ENCODE results near the gene LAMTOR2. TPM values are rescaled to one million over a fixed set of nuclear protein-coding genes. Genes with fewer than 3 reads are reported as not detected.

The LAMTOR2 gene
- total RNA-seq, 2 donors from 2014 or later, result 84.4 to 101 TPM

DNA sequence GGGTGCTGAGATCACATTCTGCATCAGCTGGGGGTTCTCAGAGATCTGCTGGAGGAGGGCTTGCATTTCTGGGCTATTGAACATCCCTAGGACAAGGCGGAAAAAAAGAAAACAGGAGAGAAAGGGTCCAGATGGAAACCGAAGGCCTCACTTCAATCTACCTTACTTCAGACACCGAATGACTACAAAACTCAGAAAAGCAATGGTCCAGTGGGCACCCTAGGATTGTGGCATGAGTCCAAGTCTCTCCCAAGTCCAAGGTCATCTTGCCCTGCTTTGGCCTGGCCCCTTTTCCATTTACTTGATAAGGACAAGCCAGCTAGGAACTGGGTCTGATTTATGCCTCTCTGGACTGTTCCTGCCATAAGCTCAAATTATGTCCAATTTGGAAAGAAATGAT is 11.8 kb upstream of the LAMTOR2 start:
- Mint-ChIP-seq H3K4me3 (no peak overlapping the region), H3K27ac (no peak overlapping the region), H3K9me3 (no peaks in the 10 kb centered on the region), H3K36me3 (ENCODE audit: low read depth) (peaks cover 62% of the 10 kb centered on the region), H3K4me1 (no peaks in the 10 kb centered on the region), H3K27me3 (ENCODE audit: insufficient read depth) (no peaks in the 10 kb centered on the region)
- H3K27me3 ChIP-seq (ENCODE audit: control insufficient read depth, insufficient read depth, low read length, poor library complexity, severe bottlenecking), result no peaks in the 10 kb centered on the region
- DNase-seq, result no peak
- TF ChIP-seq, protein P1, sequence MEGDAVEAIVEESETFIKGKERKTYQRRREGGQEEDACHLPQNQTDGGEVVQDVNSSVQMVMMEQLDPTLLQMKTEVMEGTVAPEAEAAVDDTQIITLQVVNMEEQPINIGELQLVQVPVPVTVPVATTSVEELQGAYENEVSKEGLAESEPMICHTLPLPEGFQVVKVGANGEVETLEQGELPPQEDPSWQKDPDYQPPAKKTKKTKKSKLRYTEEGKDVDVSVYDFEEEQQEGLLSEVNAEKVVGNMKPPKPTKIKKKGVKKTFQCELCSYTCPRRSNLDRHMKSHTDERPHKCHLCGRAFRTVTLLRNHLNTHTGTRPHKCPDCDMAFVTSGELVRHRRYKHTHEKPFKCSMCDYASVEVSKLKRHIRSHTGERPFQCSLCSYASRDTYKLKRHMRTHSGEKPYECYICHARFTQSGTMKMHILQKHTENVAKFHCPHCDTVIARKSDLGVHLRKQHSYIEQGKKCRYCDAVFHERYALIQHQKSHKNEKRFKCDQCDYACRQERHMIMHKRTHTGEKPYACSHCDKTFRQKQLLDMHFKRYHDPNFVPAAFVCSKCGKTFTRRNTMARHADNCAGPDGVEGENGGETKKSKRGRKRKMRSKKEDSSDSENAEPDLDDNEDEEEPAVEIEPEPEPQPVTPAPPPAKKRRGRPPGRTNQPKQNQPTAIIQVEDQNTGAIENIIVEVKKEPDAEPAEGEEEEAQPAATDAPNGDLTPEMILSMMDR (conservative IDR thresholded peaks at IDR 0.05), result no peak
- H3K36me3 ChIP-seq (ENCODE audit: control insufficient read depth, insufficient read depth, low read length), result peaks cover 72% of the 10 kb centered on the region
- 82 to 87% methylated on average over 3 of the region's 3 CpGs for WGBS, 2 experiments (ENCODE audit: insufficient coverage in 1 of 2, insufficient read length in 1 of 2)
- H3K27ac ChIP-seq (ENCODE audit: low read depth, low read length), result no peak overlapping the region
- no peaks in the 10 kb centered on the region for H3K9me3 ChIP-seq (ENCODE audit: control insufficient read depth, low read length)
- no peak overlapping the region for H3K4me3 ChIP-seq (ENCODE audit: low read length)
- no peak overlapping the region for H3K9ac ChIP-seq (ENCODE audit: extremely low read depth, low read length, poor library complexity, severe bottlenecking)
- H3K4me1 ChIP-seq (ENCODE audit: control insufficient read depth, insufficient read depth, low read length), result peaks cover 4% of the 10 kb centered on the region

DNA sequence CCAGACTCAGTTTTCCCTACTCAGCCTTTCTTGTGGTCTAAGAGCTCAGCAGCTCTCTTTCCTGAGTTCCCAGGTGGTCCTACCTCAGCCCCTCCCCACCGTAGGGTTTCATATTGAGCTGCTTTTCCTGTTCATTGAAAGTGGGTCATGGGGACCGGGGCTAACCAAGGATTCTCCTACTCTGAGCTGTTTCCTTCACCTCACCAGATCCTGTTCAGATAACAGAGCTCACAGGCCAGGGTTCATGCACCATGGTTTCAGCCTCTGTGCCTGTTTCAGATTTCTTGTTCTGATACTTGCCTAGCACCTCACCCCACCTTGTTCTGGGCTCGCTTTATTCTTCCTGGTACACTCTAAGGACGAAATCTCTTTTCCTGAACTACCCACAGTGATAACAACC is 9.5 kb upstream of the LAMTOR2 start:
- TF ChIP-seq, protein P1 (conservative IDR thresholded peaks at IDR 0.05), result no peak
- Mint-ChIP-seq H3K9me3 (no peaks in the 10 kb centered on the region), H3K27me3 (ENCODE audit: insufficient read depth) (no peaks in the 10 kb centered on the region), H3K4me3 (no peak overlapping the region), H3K36me3 (ENCODE audit: low read depth) (peaks cover 70% of the 10 kb centered on the region), H3K27ac (no peak overlapping the region), H3K4me1 (peaks cover 2% of the 10 kb centered on the region)
- Histone ChIP-seq H3K9ac (ENCODE audit: extremely low read depth, low read length, poor library complexity, severe bottlenecking) (no peak overlapping the region), H3K9me3 (ENCODE audit: control insufficient read depth, low read length) (no peaks in the 10 kb centered on the region), H3K27me3 (ENCODE audit: control insufficient read depth, insufficient read depth, low read length, poor library complexity, severe bottlenecking) (no peaks in the 10 kb centered on the region), H3K27ac (ENCODE audit: low read depth, low read length) (no peak overlapping the region), H3K36me3 (ENCODE audit: control insufficient read depth, insufficient read depth, low read length) (peaks cover 86% of the 10 kb centered on the region), H3K4me3 (ENCODE audit: low read length) (no peak overlapping the region), H3K4me1 (ENCODE audit: control insufficient read depth, insufficient read depth, low read length) (peaks cover 5% of the 10 kb centered on the region)
- WGBS, 2 experiments (ENCODE audit: insufficient coverage in 1 of 2, insufficient read length in 1 of 2), result 93 to 94% methylated on average over 2 to 4 of the region's 4 CpGs
- no peak for DNase-seq

DNA sequence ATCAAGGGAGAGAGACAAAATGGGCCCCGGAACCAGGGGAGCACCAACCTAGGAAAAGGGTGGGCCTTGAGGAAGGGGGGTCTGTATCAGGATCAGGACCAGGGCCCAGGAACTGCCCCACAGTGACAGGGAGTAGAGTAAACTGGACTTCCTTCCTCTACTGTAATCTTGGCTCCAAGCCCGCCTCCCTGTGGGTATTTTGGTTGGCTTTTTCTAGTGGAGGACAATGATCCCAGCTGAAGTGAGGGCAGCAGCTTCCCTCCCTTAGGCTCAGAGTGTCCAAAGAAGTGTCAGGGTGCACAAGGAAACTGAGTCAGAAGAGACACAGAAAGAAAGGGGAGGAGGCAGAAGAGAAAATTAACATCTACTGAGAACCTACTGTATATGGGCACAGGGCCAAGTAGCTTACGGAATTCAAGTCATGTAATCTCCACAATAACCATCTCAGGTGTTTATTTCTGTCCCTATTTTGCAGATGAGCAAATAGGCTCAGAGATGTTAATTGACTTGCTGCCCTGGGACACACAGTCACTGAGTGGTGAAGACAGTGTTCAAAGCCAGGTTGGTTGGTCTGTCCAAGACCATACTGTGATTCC is 5.8 kb upstream of the LAMTOR2 start:
- TF ChIP-seq, protein P1 (conservative IDR thresholded peaks at IDR 0.05), result no peak
- H3K36me3 Mint-ChIP-seq (ENCODE audit: low read depth), result peaks cover 43% of the 10 kb centered on the region
- no peak for DNase-seq
- Histone ChIP-seq H3K4me3 (ENCODE audit: low read length) (no peak overlapping the region), H3K9me3 (ENCODE audit: control insufficient read depth, low read length) (no peaks in the 10 kb centered on the region), H3K36me3 (ENCODE audit: control insufficient read depth, insufficient read depth, low read length) (peaks cover 64% of the 10 kb centered on the region), H3K27ac (ENCODE audit: low read depth, low read length) (no peak overlapping the region), H3K27me3 (ENCODE audit: control insufficient read depth, insufficient read depth, low read length, poor library complexity, severe bottlenecking) (no peaks in the 10 kb centered on the region), H3K9ac (ENCODE audit: extremely low read depth, low read length, poor library complexity, severe bottlenecking) (no peak overlapping the region), H3K4me1 (ENCODE audit: control insufficient read depth, insufficient read depth, low read length) (peaks cover 4% of the 10 kb centered on the region)
- H3K27me3 Mint-ChIP-seq (ENCODE audit: insufficient read depth), result no peaks in the 10 kb centered on the region
- H3K27ac Mint-ChIP-seq, result no peak overlapping the region
- no peak overlapping the region for H3K4me3 Mint-ChIP-seq
- no peaks in the 10 kb centered on the region for H3K9me3 Mint-ChIP-seq
- 89 to 100% methylated on average over 2 to 3 of the region's 3 CpGs for WGBS, 2 experiments (ENCODE audit: insufficient coverage in 1 of 2, insufficient read length in 1 of 2)
- H3K4me1 Mint-ChIP-seq, result peaks cover 14% of the 10 kb centered on the region

Measured in endodermal cell (in vitro differentiated cells).